Measurements from ENCODE around the gene SPEM2. TPM values are rescaled to one million over a fixed set of nuclear protein-coding genes. Genes with fewer than 3 reads are reported as not detected.

The SPEM2 gene
- total RNA-seq, 6 donors from 2014 or later: not detected

GRCh38 chr17:7431231-7431630 lies 5.8 kb downstream of the SPEM2 start:
- H3K27ac ChIP-seq: no peak overlapping the region
- no peak overlapping the region for H3K4me3 ChIP-seq
- ATAC-seq (ENCODE audit: low FRiP score in 2 of 2) (no peak), DNase-seq (no peak)
- no peaks in the 10 kb centered on the region for H3K27me3 ChIP-seq
- peaks cover 9 to 14% (median 11%) of the 10 kb centered on the region in 4 donors for H3K4me1 ChIP-seq
- no peaks in the 10 kb centered on the region for H3K36me3 ChIP-seq
- H3K9me3 ChIP-seq: no peaks in the 10 kb centered on the region
- TF ChIP-seq POLR2AphosphoS5 (IDR thresholded peaks at IDR 0.05) (no peak), POLR2A (IDR thresholded peaks at IDR 0.05) (no peak), CTCF (IDR thresholded peaks at IDR 0.05) (no peak), EP300 (IDR thresholded peaks at IDR 0.05) (no peak)
- 82% methylated on average over 1 of the region's 1 CpG; no CpG with 5 or more reads in 1 of the 2 donors for WGBS, 2 donors

GRCh38 chr17:7432296-7432695 lies 6.9 kb downstream of the SPEM2 start:
- TF ChIP-seq CTCF (IDR thresholded peaks at IDR 0.05) (no peak), EP300 (IDR thresholded peaks at IDR 0.05) (no peak), POLR2A (IDR thresholded peaks at IDR 0.05) (no peak)
- Histone ChIP-seq H3K27ac (no peak overlapping the region), H3K4me1 (peaks cover 20 to 25% (median 21%) of the 10 kb centered on the region in 4 donors), H3K4me3 (no peak overlapping the region), H3K27me3 (no peaks in the 10 kb centered on the region), H3K9me3 (no peaks in the 10 kb centered on the region), H3K36me3 (no peaks in the 10 kb centered on the region)
- DNase-seq (peak in 1 of 2 donors; percentile 76), ATAC-seq (ENCODE audit: low FRiP score in 2 of 2) (no peak)
- WGBS, 2 donors: 93 to 97% methylated on average over 9 to 11 of the region's 11 CpGs

DNA sequence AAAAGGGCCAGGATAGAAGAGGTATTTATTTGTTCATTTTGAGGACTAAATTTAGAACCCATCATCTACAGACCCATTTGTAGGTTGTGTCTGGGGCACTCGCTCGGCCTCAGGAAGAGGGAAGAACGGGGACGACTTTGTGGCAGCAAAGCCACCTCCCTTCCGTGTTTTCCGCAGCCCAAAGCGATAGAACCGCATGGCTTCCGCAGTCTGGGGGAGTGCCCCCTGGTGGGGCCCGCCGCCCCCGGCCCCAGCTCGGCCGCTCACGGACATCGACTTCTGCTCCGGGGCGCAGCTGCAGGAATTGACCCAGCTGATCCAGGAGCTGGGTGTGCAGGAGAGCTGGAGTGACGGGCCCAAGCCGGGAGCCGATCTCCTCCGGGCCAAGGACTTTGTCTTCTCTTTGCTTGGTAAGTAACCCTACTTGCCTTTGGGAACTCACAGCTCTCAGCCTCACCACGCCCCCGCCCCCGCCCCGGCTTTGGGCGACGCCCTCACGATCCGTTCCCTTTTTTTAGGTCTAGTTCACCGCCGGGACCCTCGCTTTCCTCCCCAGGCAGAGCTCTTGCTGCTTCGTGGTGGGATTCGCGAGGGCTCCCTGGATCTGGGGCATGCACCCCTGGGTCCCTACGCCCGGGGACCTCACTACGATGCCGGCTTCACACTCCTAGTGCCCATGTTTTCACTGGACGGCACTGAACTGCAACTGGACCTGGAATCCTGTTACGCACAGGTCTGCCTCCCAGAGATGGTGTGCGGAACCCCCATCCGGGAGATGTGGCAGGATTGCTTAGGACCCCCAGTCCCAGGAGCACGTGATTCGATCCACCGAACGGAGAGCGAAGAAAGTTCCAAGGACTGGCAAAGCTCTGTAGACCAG lies 10.5 kb downstream of the SPEM2 start:
- Histone ChIP-seq H3K27me3 (peaks cover 0 to 25% (median 18%) of the 10 kb centered on the region in 4 donors), H3K4me3 (peak overlapping the region; percentile 56 to 63 (median 58)), H3K9me3 (no peaks in the 10 kb centered on the region), H3K27ac (peak overlapping the region; percentile 65 to 85 (median 78)), H3K36me3 (no peaks in the 10 kb centered on the region), H3K4me1 (peaks cover 50 to 60% (median 56%) of the 10 kb centered on the region in 4 donors)
- TF ChIP-seq CTCF (IDR thresholded peaks at IDR 0.05) (peak in 3 of 6 experiments; percentile 16 to 32 (median 18)), POLR2A (IDR thresholded peaks at IDR 0.05) (peak in 1 of 4 donors; percentile 11), POLR2AphosphoS5 (IDR thresholded peaks at IDR 0.05) (no peak), EP300 (IDR thresholded peaks at IDR 0.05) (no peak)
- DNase-seq (peak; percentile 71 to 93), ATAC-seq (ENCODE audit: low FRiP score in 2 of 2) (peak; percentile 37 to 51)
- 10 to 21% methylated on average over 13 to 48 of the region's 49 CpGs for WGBS, 2 donors

GRCh38 chr17:7436556-7437368 lies 11.3 kb downstream of the SPEM2 start:
- WGBS, 2 donors: 15 to 23% methylated on average over 12 to 48 of the region's 92 CpGs
- peaks cover 50 to 60% (median 57%) of the 10 kb centered on the region in 4 donors for H3K4me1 ChIP-seq
- DNase-seq (peak; percentile 89 to 96), ATAC-seq (ENCODE audit: low FRiP score in 2 of 2) (peak; percentile 85 to 90)
- H3K9me3 ChIP-seq: no peaks in the 10 kb centered on the region
- peak overlapping the region in 3 of 4 donors; percentile 56 to 63 (median 61) for H3K4me3 ChIP-seq
- no peaks in the 10 kb centered on the region for H3K36me3 ChIP-seq
- H3K27ac ChIP-seq: peak overlapping the region; percentile 65 to 84 (median 78)
- peaks cover 0 to 25% (median 19%) of the 10 kb centered on the region in 4 donors for H3K27me3 ChIP-seq
- TF ChIP-seq CTCF (IDR thresholded peaks at IDR 0.05): peak; percentile 80 to 97 (median 95)
- TF ChIP-seq POLR2A (IDR thresholded peaks at IDR 0.05): peak in 2 of 4 donors; percentile 32 to 45
- TF ChIP-seq POLR2AphosphoS5 (IDR thresholded peaks at IDR 0.05): peak in 1 of 2 donors; percentile 41
- no peak for TF ChIP-seq EP300 (IDR thresholded peaks at IDR 0.05)

All from upper lobe of left lung (tissue), 6 donors.